Progenitor cell of endocrine pancreas (in vitro differentiated cells): ENCODE data around the gene SYTL3. TPM values are rescaled to one million over a fixed set of nuclear protein-coding genes. Genes with fewer than 3 reads are reported as not detected.
A peak's percentile ranks its signal among the peaks of the same experiment; 100 is the strongest.
"Not testable (repeated sequence)": the region's sequence is repeated elsewhere in the genome, so short reads cannot be mapped to it uniquely, and the experiment has no call there.

ENCODE experiments used
- DNase-seq: peaks from one replicate; pipeline ENCODE4 v3.0.0; 2021; ENCODE audit warnings: low spot score; ENCODE audit not compliant: unreplicated experiment
- H3K27ac Mint-ChIP-seq: 2 replicates; pipeline ENCODE4 v1.8.0; 2021; ENCODE audit warnings: mild to moderate bottlenecking, moderate library complexity, mixed read lengths
- H3K27me3 Mint-ChIP-seq: 2 replicates; pipeline ENCODE4 v1.8.0; 2021; ENCODE audit warnings: mixed read lengths
- H3K36me3 Mint-ChIP-seq: 2 replicates; pipeline ENCODE4 v1.8.0; 2022; ENCODE audit warnings: mixed read lengths; ENCODE audit not compliant: insufficient read depth
- H3K4me1 Mint-ChIP-seq: 2 replicates; pipeline ENCODE4 v1.8.0; 2021; ENCODE audit warnings: low read depth, mixed read lengths
- H3K4me3 Mint-ChIP-seq: 2 replicates; pipeline ENCODE4 v1.8.0; 2021; ENCODE audit warnings: low read depth, mild to moderate bottlenecking, moderate library complexity, mixed read lengths
- H3K9me3 Mint-ChIP-seq: 2 replicates; pipeline ENCODE4 v1.8.0; 2021; ENCODE audit warnings: low read depth, mixed read lengths
- CTCF ChIP-seq: fragments of 200-600 bp; sonication (generic); IDR thresholded peaks from one replicate; pipeline ENCODE4 v1.5.0; 2021; ENCODE audit warnings: antibody characterized with exemption, mild to moderate bottlenecking; ENCODE audit not compliant: unreplicated experiment
- total RNA-seq: library from RNA; stranded (reverse); gene quantifications from 2 replicates; pipeline ENCODE4 v1.2.1, GENCODE V29; 2021

Gene SYTL3
- total RNA-seq, 1 donor from 2014 or later = 2.1 TPM

GRCh38 chr6:158630938-158631616 is 18.8 kb upstream of the SYTL3 start:
- Mint-ChIP-seq H3K27me3 (no peaks in the 10 kb centered on the region), H3K4me3 (no peak overlapping the region), H3K36me3 (peaks cover 32% of the 10 kb centered on the region), H3K9me3 (no peaks in the 10 kb centered on the region), H3K4me1 (peaks cover 4% of the 10 kb centered on the region), H3K27ac (no peak overlapping the region)
- no peak for DNase-seq
- TF ChIP-seq CTCF = no peak

- peaks cover 4% of the 10 kb centered on the region for H3K4me1 Mint-ChIP-seq
- peak overlapping the region; percentile 19 for H3K27ac Mint-ChIP-seq
- no peak for TF ChIP-seq CTCF
- no peak overlapping the region for H3K4me3 Mint-ChIP-seq
- no peak for DNase-seq
- no peaks in the 10 kb centered on the region for H3K9me3 Mint-ChIP-seq
- no peaks in the 10 kb centered on the region for H3K27me3 Mint-ChIP-seq
- H3K36me3 Mint-ChIP-seq = peaks cover 31% of the 10 kb centered on the region
Measured at GRCh38 chr6:158631678-158632537, 17.9 kb upstream of the SYTL3 start.

- H3K27ac Mint-ChIP-seq = peak overlapping the region; percentile 19
- not testable (repeated sequence) for H3K4me1 Mint-ChIP-seq
- peaks cover 29% of the 10 kb centered on the region for H3K36me3 Mint-ChIP-seq
Measured at GRCh38 chr6:158632538-158633119, 17.2 kb upstream of the SYTL3 start.

GRCh38 chr6:158633127-158633526 is 16.7 kb upstream of the SYTL3 start:
- no peak overlapping the region for H3K27ac Mint-ChIP-seq
- H3K36me3 Mint-ChIP-seq = peaks cover 29% of the 10 kb centered on the region
- no peaks in the 10 kb centered on the region for H3K27me3 Mint-ChIP-seq
- H3K4me1 Mint-ChIP-seq = peaks cover 4% of the 10 kb centered on the region
- DNase-seq = no peak
- TF ChIP-seq CTCF = no peak
- no peak overlapping the region for H3K4me3 Mint-ChIP-seq
- no peaks in the 10 kb centered on the region for H3K9me3 Mint-ChIP-seq

More at GRCh38 chr6:158632538-158633119, 17.2 kb upstream of the SYTL3 start:
- H3K4me3 Mint-ChIP-seq, H3K9me3 Mint-ChIP-seq, H3K27me3 Mint-ChIP-seq, DNase-seq: not testable (repeated sequence)

- Mint-ChIP-seq H3K9me3 (no peaks in the 10 kb centered on the region), H3K36me3 (peaks cover 26% of the 10 kb centered on the region)
Measured at GRCh38 chr6:158634695-158635426, 15.0 kb upstream of the SYTL3 start.

More at GRCh38 chr6:158634695-158635426, 15.0 kb upstream of the SYTL3 start:
- Mint-ChIP-seq H3K4me1 (peaks cover 3% of the 10 kb centered on the region), H3K27ac (no peak overlapping the region), H3K27me3 (no peaks in the 10 kb centered on the region), H3K4me3 (no peak overlapping the region)
- DNase-seq = no peak
- TF ChIP-seq CTCF = no peak
